Endothelial cell of umbilical vein (primary cell): ENCODE data around the gene CFAP20DC.

Experiments
- CTCF ChIP-seq, 2 donors: IDR thresholded peaks; 1 replicate in 1 of 2; 2 replicates in 1 of 2; pipeline ENCODE4 v1.5.1; 2011; ENCODE audit warnings: low read length in 2 of 2, mild to moderate bottlenecking in 2 of 2, moderate library complexity in 2 of 2, control low read depth in 1 of 2, inconsistent platforms in 1 of 2, low read depth in 1 of 2; ENCODE audit not compliant: insufficient read depth in 1 of 2; ENCODE audit errors: extremely low read depth in 1 of 2
- EZH2 ChIP-seq: IDR thresholded peaks from 2 replicates; pipeline ENCODE4 v1.6.1; 2012; ENCODE audit warnings: borderline replicate concordance, low read depth, mild to moderate bottlenecking, moderate library complexity, low read length, inconsistent platforms; ENCODE audit not compliant: severe bottlenecking

GRCh38 chr3:58962040-58962651 is 87.7 kb downstream of the CFAP20DC start:
- no peak for TF ChIP-seq CTCF (IDR thresholded peaks at IDR 0.05; ENCODE audit: extremely low read depth in 1 of 2, insufficient read depth in 1 of 2, low read depth in 1 of 2, low read length in 2 of 2)
- TF ChIP-seq EZH2: no peak
